Activated gamma-delta T cell (primary cell): ENCODE results near the gene REC8.
"Not testable (repeated sequence)": the region's sequence is repeated elsewhere in the genome, so short reads cannot be mapped to it uniquely, and the experiment has no call there.

Experiments used
- DNase-seq: peaks from one replicate; lab custom pipeline; 2025; lab: John Stamatoyannopoulos, UW

The REC8 gene

DNA sequence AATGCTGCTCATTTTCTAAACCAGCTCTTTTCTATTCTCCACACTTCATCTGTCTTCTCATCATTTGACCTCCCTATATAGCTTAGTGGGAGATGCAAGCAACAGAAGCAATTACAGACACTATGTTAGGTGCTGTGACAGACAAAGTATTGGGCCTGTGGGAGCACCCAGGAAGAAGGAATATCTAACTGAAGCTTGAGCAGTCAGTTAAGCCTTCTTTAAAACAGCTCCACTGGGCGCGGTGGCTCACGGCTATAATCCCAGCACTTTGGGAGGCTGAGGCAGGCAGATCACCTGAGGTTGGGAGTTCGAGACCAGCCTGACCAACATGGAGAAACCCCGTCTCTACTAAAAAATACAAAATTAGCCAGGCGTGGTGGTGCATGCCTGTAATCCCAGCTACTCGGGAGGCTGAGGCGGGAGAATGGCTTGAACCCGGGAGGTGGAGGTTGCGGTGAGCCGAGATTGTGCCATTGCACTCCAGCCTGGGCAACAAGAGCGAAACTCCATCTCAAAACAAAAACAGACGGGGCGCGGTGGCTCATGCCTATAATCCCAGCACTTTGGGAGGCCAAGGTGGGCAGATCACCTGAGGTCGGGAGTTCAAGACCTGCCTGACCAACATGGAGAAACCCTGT lies 31.5 kb downstream of the REC8 start:
- DNase-seq: not testable (repeated sequence)

DNA sequence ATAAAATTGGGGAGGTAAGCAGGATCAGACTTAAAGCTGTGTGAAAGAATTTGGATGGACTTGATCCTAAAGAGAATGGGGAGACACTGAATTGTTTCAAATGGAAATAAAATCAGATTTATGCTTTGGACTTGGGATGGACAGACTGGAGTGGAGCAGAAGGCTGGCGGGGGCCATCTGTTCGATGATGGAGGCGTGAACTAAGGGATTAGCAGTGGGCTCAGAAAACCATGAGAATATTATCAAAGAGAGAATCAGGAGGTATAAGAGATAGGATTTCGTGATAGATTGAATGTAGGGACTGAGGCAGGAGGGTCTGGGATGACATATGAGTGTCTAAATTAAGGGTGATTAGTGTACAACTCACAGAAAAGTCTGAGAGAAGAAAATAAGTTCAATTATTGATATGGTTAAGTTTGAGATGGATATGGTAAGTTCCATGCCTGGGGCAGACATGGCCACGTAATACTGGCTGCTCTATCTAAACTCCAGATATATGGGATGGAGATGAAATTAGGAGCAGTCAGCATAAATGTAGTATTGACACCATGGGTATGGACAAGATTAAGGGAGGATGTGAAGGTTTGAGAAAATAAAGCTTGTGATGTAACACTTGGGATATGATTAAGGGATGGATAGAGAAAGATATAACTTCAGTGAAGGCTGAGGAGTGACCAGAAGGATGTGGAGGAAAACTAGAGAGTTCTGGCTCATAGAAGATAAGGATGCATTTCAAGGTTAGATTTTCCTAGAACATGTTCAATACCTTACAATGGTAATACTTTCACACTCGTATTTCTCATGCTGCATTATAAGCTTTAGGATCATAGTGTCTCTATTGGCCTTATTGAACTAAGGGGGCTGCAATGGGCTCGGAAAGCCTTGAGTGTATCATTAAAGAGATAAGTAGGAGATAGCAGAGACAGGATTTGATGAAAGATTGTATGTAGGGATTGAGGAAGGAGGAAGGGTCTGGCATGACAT lies 32.6 kb downstream of the REC8 start:
- no peak for DNase-seq

DNA sequence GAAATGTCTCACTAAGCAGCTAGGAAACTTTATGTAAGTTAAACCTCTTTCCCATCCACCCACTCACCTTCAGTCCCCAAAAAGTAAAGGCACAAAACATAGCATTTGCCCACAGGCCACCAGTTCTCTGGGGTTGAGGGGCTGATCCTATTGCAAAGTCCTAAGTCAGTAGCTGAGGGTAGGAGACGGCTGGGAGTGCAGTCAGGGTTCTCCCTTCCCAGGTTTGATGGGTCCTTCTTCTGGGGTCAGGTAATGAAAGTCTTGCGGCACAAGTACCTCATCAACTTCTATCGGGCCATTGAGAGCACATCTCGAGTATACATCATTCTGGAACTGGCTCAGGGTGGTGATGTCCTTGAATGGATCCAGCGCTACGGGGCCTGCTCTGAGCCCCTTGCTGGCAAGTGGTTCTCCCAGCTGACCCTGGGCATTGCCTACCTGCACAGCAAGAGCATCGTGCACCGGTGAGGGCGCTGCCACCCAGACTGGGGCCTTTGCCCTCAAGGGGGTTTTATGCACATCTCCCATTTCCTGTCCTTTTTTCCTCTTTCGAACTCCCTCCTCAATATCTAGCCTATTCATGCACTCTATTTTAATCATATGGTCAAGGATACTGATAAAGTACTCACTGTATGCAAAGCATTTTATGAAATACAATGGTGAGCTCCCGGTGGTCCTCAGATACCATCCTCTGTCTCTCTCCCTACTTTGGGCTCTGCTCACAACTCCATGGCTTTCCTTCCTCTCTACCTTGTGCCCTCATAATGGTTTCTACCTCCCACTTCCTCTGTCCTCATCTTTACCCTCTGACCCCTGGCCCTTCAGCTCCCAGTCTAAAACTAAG lies 34.6 kb downstream of the REC8 start:
- DNase-seq: no peak

DNA sequence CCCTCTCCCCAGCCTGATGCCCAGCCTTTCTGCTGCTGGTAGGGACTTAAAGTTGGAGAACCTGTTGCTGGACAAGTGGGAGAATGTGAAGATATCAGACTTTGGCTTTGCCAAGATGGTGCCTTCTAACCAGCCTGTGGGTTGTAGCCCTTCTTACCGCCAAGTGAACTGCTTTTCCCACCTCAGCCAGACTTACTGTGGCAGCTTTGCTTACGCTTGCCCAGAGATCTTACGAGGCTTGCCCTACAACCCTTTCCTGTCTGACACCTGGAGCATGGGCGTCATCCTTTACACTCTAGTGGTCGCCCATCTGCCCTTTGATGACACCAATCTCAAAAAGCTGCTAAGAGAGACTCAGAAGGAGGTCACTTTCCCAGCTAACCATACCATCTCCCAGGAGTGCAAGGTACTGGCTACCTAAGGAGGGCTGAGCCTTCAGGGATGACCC lies 35.2 kb downstream of the REC8 start:
- no peak for DNase-seq

DNA sequence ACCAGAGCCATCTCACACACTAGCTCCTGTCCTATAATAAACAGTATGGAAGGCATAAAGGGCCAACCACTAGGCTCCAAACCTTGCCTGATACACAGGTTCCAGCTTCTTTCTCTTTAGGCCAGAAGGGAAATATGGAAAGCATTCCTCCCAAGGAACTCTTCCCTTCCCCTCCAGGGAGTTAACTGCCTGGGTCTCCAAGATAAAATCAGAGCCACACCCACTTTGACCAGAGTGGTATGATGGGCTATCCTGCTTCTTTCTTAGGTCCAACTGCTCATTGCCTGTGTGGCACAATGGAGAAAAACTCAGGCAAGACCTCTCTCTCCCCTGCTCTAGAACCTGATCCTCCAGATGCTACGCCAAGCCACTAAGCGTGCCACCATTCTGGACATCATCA lies 35.7 kb downstream of the REC8 start:
- DNase-seq: no peak

DNA sequence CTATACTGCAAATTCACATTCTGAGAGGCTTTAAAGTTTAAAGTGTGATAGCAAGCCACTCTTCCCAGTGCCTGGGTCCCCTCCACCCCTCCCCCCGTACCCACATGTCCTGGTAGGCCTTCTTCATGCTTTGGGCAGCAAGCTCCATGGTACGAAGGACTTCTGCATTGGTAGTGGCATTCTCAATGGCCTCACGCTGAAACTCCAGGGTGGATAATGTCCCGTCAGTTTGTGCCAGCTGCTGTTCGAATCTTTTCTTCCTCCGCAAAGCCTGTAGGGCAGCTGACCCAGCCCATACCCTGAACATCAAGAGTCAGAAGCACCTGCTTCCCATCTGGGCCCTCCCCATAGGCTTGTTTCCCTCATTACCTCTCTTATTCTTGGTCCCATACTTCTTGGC lies 39.4 kb downstream of the REC8 start:
- DNase-seq: no peak

DNA sequence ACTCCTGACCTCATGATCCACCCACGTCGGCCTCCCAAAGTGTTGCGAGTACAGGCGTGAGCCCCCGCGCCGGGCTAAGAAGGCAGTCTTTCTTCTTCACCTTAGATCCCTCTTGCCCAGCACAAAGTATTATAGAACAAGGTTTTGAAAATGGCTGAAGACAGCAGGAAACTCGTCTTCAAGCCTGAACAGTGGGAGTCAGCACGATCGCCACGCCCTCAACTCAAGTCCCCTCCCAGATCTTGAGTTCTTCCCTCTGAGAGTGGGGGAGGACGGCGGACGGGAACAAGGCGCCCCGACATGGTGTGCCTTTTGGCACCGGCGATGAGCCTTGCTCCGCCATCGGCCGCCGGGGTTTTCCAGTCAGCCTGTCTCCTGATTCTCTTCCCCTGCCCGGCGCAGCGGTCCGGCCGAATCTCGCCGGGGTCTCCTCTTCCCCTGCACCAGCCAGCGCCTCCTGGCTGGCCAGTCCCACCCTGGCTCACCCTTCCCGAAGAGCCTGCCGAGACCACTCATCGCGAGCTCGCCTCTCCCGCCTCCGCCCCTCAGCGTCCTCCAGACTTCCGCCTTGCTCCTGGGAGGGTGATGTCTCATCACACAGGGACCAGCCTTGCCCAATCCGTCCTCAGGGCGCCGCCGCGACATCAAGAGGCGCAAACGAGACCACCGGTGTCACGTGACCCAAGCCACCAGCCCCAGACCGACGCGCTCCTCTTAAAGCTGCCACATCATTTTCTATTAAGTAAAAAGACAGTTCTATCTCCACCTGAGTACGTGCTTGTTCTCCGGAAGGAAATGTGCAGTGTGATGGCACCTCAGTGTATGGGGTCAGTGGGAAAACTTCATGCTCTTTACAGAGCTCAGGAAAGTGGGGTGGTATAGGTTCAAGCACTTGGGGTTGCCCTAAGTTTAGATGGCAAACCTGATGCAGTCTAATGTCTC lies 41.3 kb downstream of the REC8 start, which contains the start of gene CHMP4A:
Gene CHMP4A, minus strand, starts transcription at position 565 of the 942 bp plus-strand sequence. Its CDS starts 49 bp downstream, at position 516.
- peak; percentile 94 for DNase-seq

DNA sequence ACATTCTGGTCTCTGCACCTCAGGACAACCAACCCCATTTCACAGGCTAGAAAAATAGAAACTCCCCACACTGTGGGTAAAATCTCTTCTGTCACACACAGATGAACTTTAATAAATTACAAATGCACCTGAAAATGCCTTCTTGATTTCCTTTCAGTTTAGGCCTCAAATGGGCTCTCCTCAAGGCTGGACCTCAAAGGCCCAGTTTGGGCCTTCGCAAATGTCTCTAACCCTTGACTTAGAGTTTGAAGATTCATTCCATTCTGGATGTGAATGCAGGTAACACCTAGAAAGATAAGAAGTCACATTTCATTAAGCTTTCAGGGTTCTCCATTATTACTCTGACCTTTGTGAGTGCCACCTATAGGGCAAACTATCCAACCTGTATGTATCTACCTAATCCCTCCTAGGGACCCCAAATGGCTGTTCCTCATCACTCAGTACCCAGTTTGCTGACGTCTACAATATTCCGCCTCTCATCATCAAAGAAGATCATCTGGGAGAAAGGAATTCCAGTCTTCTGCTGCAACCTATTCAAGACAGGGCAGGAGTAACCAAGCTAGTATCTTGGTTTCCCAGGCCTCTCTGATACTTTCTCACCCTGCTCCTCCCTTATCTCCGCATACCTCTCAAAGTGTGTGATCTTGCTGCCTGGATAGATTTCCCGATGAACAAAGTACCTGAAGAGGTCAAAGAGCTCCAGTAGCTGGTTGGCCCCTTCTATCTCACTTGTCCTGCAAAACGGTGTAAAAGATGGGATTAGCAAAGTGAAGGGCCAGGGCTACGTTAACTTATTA lies 42.2 kb downstream of the REC8 start:
- DNase-seq: no peak

DNA sequence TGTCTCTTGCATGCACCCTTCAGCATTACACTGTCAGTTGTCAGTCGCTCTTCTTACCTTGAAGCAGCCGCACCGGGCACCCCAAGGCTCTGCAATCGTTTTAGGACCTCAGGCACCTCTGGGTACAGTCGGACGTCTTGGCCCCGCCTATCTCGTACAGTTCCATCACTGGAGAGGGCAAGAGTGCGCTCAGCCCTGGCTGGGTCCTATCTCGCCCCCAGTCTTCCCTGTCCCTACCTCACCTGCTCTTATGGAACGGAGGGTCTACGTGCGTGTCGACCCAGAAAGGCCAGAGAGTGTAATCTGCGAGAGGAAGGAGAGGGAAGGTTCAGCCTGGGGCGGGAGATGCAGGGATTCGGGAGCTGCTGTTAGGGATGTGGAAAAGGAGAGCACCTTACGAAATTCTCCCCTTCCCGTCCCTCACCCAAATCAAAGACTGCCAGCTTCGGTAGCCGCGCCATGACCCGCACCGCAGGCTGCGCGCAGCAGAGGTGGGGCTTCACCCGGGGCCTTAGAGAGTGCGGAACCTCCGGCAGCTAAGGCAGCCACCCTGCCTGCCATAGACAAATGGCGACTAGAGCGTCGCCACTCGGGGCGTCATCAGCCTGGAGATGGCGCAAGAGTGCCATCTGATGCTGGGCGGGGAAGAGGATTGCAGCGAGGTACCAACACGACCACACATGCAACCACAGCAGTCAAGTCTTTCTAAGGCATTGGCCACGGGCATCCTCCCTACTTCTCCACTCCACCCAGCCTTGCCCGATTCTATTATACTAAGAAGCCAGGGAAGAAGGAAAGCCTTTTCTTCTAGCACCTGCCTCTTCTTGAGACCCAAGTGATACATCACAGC lies 43.8 kb downstream of the REC8 start, which contains the start of gene MDP1:
Gene MDP1, minus strand, starts transcription at position 572 of the 850 bp plus-strand sequence. Its CDS starts 111 bp downstream, at position 461.
- peak; percentile 61 for DNase-seq

DNA sequence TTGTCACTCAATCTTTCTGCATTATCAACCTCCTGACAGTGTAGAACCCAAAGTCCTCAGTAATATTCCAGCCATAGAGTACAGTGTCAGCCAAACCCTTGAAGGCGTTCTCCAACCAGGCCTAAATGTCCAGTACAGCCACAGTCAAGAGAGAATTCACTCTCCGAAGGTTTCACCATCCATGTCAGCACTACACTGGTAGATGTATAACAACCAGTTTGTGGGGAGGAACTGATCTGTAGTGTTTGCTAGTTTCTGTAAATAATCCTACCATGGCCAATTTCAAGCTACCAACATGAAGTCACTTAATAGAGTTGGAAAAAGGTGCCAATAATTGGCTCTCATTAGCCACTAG lies 44.4 kb downstream of the REC8 start:
- no peak for DNase-seq

DNA sequence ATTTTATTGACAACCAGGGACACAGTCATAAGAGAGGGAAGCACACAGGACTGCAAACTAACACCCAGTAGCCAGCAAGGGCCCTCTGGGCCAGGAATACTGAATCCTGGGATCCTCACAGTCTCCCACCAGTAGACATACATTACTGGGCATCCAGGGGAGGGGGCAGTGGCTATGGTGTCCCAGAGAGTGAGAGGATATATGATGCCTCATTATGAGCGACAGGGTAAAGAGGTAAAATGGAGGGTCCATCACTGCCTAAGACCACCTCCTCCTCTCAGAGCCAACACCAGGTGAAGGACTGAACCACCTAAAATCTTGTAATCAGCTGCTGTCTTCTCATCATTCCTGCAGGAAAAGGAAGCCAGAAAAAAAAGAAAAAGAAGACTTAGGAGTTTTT lies 45.0 kb downstream of the REC8 start:
- DNase-seq: not testable (repeated sequence)

DNA sequence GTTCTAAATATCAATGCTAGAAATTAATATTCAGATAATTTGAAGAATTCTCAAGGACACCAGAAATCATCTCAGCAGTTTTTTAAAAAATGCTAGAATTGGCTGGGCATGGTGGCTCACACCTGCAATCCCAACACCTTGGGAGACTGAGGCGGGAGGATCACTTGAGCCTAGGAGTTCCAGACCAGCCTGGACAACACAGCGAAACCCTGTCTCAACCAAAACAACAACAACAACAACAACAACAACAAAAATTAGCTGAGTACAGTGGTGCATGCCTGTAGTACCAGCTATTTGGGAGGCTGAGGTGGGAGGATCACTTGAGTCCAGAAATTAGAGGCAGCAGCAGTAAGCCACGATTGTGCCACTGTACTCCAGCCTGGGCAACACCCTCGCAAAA lies 47.2 kb downstream of the REC8 start:
- no peak for DNase-seq

DNA sequence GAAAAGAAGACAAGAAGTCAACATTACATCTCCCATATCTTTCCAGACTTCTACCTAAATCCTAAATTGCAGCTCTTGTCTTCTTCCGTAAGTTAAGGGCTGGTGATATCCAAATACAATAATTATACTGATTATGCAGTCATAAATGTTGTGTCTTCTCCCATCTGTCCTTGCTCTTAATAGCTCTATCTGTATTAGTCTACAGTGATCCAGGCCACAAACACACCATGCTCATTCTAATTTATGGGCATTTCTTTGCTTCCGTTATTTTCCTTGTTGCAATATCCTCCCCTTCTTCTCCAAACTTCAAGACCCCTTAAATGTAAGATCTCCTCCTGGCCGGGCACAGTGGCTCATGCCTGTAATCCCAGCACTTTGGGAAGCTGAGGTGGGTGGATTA lies 47.6 kb downstream of the REC8 start:
- DNase-seq: no peak

DNA sequence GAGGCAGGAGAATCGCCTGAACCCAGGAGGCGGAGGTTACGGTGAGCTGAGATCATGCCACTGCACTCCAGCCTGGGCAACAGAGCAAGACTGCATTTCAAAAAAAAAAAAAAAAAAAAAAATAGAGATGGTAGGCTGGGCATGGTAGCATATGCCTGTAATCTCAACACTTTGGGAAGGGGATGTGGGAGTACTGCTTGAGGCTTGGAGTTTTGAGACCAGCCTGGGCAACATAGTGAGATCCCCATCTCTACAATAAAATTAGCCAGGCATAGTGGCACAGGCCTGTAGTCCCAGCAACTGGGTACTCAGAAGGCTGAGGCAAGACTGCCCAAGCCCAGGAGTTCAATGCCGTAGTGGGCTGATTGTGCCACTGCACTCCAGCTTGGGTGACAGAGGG lies 51.1 kb downstream of the REC8 start:
- not testable (repeated sequence) for DNase-seq

DNA sequence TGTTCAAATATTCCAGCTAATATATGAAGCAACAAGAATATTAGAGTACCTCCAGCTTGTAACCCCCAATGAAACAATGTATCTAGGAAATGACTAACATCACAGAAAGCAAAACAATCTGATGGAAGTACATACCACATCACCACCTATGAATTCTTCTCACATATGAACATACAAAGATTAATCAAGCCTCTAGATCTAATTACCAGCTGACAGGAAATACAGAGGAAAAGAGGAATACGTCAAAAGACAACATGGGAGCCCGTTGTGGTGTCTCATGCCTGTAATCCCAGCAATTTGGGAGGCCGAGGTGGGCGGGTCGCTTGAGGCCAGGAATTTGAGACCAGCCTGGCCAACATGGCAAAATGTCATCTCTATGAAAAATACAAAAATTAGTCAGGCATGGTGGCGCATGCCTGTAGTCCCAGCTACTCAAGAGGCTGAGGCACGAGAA lies 52.8 kb downstream of the REC8 start:
- no peak for DNase-seq

DNA sequence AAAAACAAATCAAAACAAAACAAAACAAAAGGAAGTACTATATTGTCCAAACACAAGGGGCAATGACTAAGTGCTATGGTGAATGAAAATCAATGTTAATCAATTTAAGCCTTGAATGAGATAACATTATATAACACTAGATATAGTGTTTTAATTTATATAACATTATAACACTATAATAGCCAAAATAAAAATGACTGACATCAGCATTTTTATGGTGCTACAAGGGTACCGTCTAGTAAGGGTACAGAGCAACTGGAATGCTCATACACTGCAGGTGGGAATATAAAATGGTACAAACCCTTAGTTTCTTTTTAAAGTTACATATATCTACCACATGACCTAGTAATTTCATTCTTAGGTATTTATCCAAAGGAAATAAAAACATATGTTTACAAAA lies 54.6 kb downstream of the REC8 start:
- no peak for DNase-seq

DNA sequence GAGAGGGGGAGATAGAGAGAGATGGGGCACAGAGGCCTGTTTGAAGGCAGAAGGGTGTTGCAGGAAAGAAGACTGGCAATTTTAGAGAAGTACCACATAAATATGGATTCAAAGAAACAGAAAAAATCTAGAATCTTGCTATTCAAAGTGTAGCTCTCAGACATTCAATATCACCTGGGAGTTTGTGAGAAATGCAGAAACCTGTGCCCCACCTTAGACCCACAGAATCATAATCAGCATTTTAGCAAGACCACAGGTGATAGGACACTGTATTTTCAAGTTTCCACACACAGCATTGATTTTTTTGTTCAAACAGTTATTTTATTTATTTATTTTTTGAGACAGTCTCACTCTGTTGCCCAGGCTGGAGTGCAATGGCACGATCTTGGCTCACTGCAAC lies 57.0 kb downstream of the REC8 start:
- no peak for DNase-seq
